SK-N-SH treated with all-trans-retinoic acid at 6 μM for 48 hours (cell line): ENCODE results near the gene PIR.

Source experiments
- ATAC-seq: fragments of 200-7000 bp; cut with Tn5 transposase; 3 replicates; pipeline ENCODE4 v1.9.1; 2020; ENCODE audit warnings: mild to moderate bottlenecking, moderate library complexity
- ARNTL ChIP-seq: fragments of 450-650 bp; formaldehyde crosslinking; IDR thresholded peaks from 2 replicates; pipeline ENCODE4 v1.5.0; 2020; ENCODE audit warnings: low read depth, mild to moderate bottlenecking, moderate library complexity, borderline replicate concordance
- BACH2 ChIP-seq: fragments of 250-450 bp; sonication (Bioruptor Pico); IDR thresholded peaks from 2 replicates; pipeline ENCODE4 v1.9.0; 2021; ENCODE audit warnings: mild to moderate bottlenecking, borderline replicate concordance
- CREB5 ChIP-seq: fragments of 250-450 bp; sonication (Bioruptor Pico); IDR thresholded peaks from 2 replicates; pipeline ENCODE4 v1.5.1; 2020; ENCODE audit warnings: low read depth, mild to moderate bottlenecking, moderate library complexity
- CSDC2 ChIP-seq: fragments of 250-450 bp; sonication (Bioruptor Pico); IDR thresholded peaks from 2 replicates; pipeline ENCODE4 v1.5.0; 2020; ENCODE audit warnings: mild to moderate bottlenecking, moderate library complexity
- CSRNP3 ChIP-seq: fragments of 250-450 bp; sonication (Bioruptor Pico); IDR thresholded peaks from 2 replicates; pipeline ENCODE4 v1.5.1; 2021; ENCODE audit warnings: mild to moderate bottlenecking, moderate library complexity
- ESRRG ChIP-seq: fragments of 250-450 bp; sonication (Bioruptor Pico); IDR thresholded peaks from 2 replicates; pipeline ENCODE4 v1.6.1; 2021; ENCODE audit warnings: mild to moderate bottlenecking
- GLIS3 ChIP-seq: fragments of 250-450 bp; sonication (Bioruptor Pico); IDR thresholded peaks from 2 replicates; pipeline ENCODE4 v1.5.0; 2020; ENCODE audit warnings: mild to moderate bottlenecking, moderate library complexity
- ISL1 ChIP-seq: fragments of 250-450 bp; sonication (Bioruptor Pico); IDR thresholded peaks from 2 replicates; pipeline ENCODE4 v2.1.2; 2022; ENCODE audit warnings: mild to moderate bottlenecking, moderate library complexity
- PATZ1 ChIP-seq: fragments of 250-450 bp; sonication (Bioruptor Pico); IDR thresholded peaks from 2 replicates; pipeline ENCODE4 v1.8.0; 2020; ENCODE audit warnings: mild to moderate bottlenecking, moderate library complexity, borderline replicate concordance
- POU6F1 ChIP-seq: fragments of 250-450 bp; sonication (Bioruptor Pico); IDR thresholded peaks from 2 replicates; pipeline ENCODE4 v1.8.0; 2021; ENCODE audit warnings: low read depth, mild to moderate bottlenecking, moderate library complexity, borderline replicate concordance
- PPARA ChIP-seq: fragments of 250-450 bp; sonication (Bioruptor Pico); IDR thresholded peaks from 2 replicates; pipeline ENCODE4 v1.5.0; 2020; ENCODE audit warnings: mild to moderate bottlenecking, borderline replicate concordance
- RARB ChIP-seq: fragments of 250-450 bp; sonication (Bioruptor Pico); IDR thresholded peaks from 2 replicates; pipeline ENCODE4 v1.8.0; 2021; ENCODE audit warnings: mild to moderate bottlenecking, moderate library complexity
- SNAI2 ChIP-seq: fragments of 250-450 bp; sonication (Bioruptor Pico); IDR thresholded peaks from 2 replicates; pipeline ENCODE4 v1.5.0; 2020; ENCODE audit warnings: mild to moderate bottlenecking, moderate library complexity
- TCF4 ChIP-seq: fragments of 250-450 bp; sonication (Bioruptor Pico); IDR thresholded peaks from 2 replicates; pipeline ENCODE4 v1.8.0; 2021; ENCODE audit warnings: mild to moderate bottlenecking, moderate library complexity, borderline replicate concordance
- TOX ChIP-seq: fragments of 250-450 bp; sonication (Bioruptor Pico); IDR thresholded peaks from 2 replicates; pipeline ENCODE4 v1.8.0; 2021; ENCODE audit warnings: mild to moderate bottlenecking, moderate library complexity, borderline replicate concordance
- TSHZ2 ChIP-seq: fragments of 250-450 bp; sonication (Bioruptor Pico); IDR thresholded peaks from 2 replicates; pipeline ENCODE4 v1.5.0; 2020; ENCODE audit warnings: mild to moderate bottlenecking, moderate library complexity
- ZC3H10 ChIP-seq: fragments of 250-450 bp; sonication (Bioruptor Pico); IDR thresholded peaks from 2 replicates; pipeline ENCODE4 v1.5.1; 2021; ENCODE audit warnings: mild to moderate bottlenecking, moderate library complexity
- ZFP3 ChIP-seq: fragments of 250-450 bp; sonication (Bioruptor Pico); IDR thresholded peaks from 2 replicates; pipeline ENCODE4 v1.5.0; 2020; ENCODE audit warnings: mild to moderate bottlenecking, moderate library complexity
- ZFP30 ChIP-seq: fragments of 450-650 bp; formaldehyde crosslinking; IDR thresholded peaks from 2 replicates; pipeline ENCODE4 v1.5.0; 2022; ENCODE audit warnings: mild to moderate bottlenecking, moderate library complexity
- ZNF565 ChIP-seq: fragments of 450-650 bp; formaldehyde crosslinking; conservative IDR thresholded peaks from 2 replicates; pipeline ENCODE4 v1.5.0; 2020; ENCODE audit warnings: low read depth, mild to moderate bottlenecking, moderate library complexity
- ZNF8 ChIP-seq: fragments of 450-650 bp; formaldehyde crosslinking; IDR thresholded peaks from 2 replicates; pipeline ENCODE4 v1.5.0; 2020; ENCODE audit warnings: mild to moderate bottlenecking, moderate library complexity

The PIR gene

GRCh38 chrX:15438332-15438731, 54.8 kb downstream of the PIR start:
- ATAC-seq, result no peak
- TF ChIP-seq SNAI2 (CRISPR knock-in tag) (no peak), TSHZ2 (CRISPR knock-in tag) (no peak), GLIS3 (CRISPR knock-in tag) (no peak), PPARA (CRISPR knock-in tag) (no peak), ARNTL (no peak), TCF4 (CRISPR knock-in tag) (no peak), PATZ1 (CRISPR knock-in tag) (no peak), ZC3H10 (CRISPR knock-in tag) (no peak), CREB5 (no peak), ZNF8 (no peak)

GRCh38 chrX:15437724-15438123, 55.4 kb downstream of the PIR start:
- no peak for TF ChIP-seq CSRNP3 (CRISPR knock-in tag)
- no peak for TF ChIP-seq TOX (CRISPR knock-in tag)
- TF ChIP-seq CSDC2 (CRISPR knock-in tag), result no peak
- no peak for TF ChIP-seq ZFP3 (CRISPR knock-in tag)
- TF ChIP-seq ESRRG (CRISPR knock-in tag), result no peak
- TF ChIP-seq PPARA (CRISPR knock-in tag), result no peak
- TF ChIP-seq TCF4 (CRISPR knock-in tag), result no peak
- TF ChIP-seq ISL1 (CRISPR knock-in tag), result no peak
- ATAC-seq, result no peak

- TF ChIP-seq BACH2, result no peak
- TF ChIP-seq POU6F1 (CRISPR knock-in tag), result no peak
- TF ChIP-seq ZFP3 (CRISPR knock-in tag), result no peak
- no peak for TF ChIP-seq ESRRG (CRISPR knock-in tag)
- TF ChIP-seq TOX (CRISPR knock-in tag), result no peak
- no peak for TF ChIP-seq ZFP30 (CRISPR knock-in tag)
- TF ChIP-seq ZNF8, result no peak
- no peak for TF ChIP-seq ISL1 (CRISPR knock-in tag)
- no peak for TF ChIP-seq RARB
- no peak for TF ChIP-seq ARNTL
- TF ChIP-seq ZC3H10 (CRISPR knock-in tag), result no peak
- no peak for TF ChIP-seq CSDC2 (CRISPR knock-in tag)
- no peak for TF ChIP-seq ZNF565 (CRISPR knock-in tag)
- no peak for TF ChIP-seq SNAI2 (CRISPR knock-in tag)
- ATAC-seq, result no peak
Measured at GRCh38 chrX:15435836-15436619, 57.1 kb downstream of the PIR start.
